IMR-90 (cell line): ENCODE data around the gene LCE1F. TPM values are rescaled to one million over a fixed set of nuclear protein-coding genes. Genes with fewer than 3 reads are reported as not detected.
A peak's percentile ranks its signal among the peaks of the same experiment; 100 is the strongest.

Experiments used
- ATAC-seq: fragments of 200-7000 bp; cut with Tn5 transposase; 2 replicates; pipeline ENCODE4 v1.9.1; 2020; ENCODE audit warnings: low read depth, mild to moderate bottlenecking, moderate library complexity
- BruUV-seq: library from RNA; stranded (reverse); fragments of 400-500 nt; replicated peaks from 2 replicates; lab custom pipeline; 2021; lab: Mats Ljungman, UMichigan
- CTCF ChIA-PET: fragments of 300-600 bp; formaldehyde crosslinking; extraction: SDS; loops from one replicate; lab custom pipeline; 2021; ENCODE audit warnings: antibody characterized with exemption; lab: Yijun Ruan, JAX
- POLR2A ChIA-PET: fragments of 300-600 bp; sonication (Branson Sonifier 250); formaldehyde crosslinking; loops from one replicate; lab custom pipeline; 2022; ENCODE audit warnings: antibody characterized with exemption; ENCODE audit not compliant: unreplicated experiment; lab: Charles Lee
- DNase-seq: peaks from one replicate; pipeline ENCODE4 v3.0.0; 2013
- H2AFZ ChIP-seq: replicated peaks from 2 replicates; pipeline ENCODE3; 2013; ENCODE audit warnings: low read length, mild to moderate bottlenecking; ENCODE audit not compliant: poor library complexity
- H2AK5ac ChIP-seq: 2 replicates; pipeline ENCODE4 v1.6.1; 2013; ENCODE audit warnings: low read depth, low read length, inconsistent platforms
- H2AK9ac ChIP-seq: replicated peaks from 2 replicates; pipeline ENCODE3; 2013; ENCODE audit warnings: mild to moderate bottlenecking, low read depth, low read length, moderate library complexity; ENCODE audit not compliant: poor library complexity
- H2BK120ac ChIP-seq: 2 replicates; pipeline ENCODE4 v1.6.1; 2013; ENCODE audit warnings: low read depth, low read length, inconsistent platforms
- H2BK15ac ChIP-seq: 3 replicates; pipeline ENCODE4 v1.6.1; 2013; ENCODE audit warnings: low read depth, low read length, inconsistent platforms
- H2BK20ac ChIP-seq: 2 replicates; pipeline ENCODE4 v1.6.1; 2013; ENCODE audit warnings: low read depth, mild to moderate bottlenecking, inconsistent platforms, low read length, moderate library complexity
- H2BK5ac ChIP-seq: 2 replicates; pipeline ENCODE4 v1.6.1; 2013; ENCODE audit warnings: mild to moderate bottlenecking, low read depth, low read length, inconsistent platforms; ENCODE audit not compliant: poor library complexity, severe bottlenecking
- H3K14ac ChIP-seq: replicated peaks from 2 replicates; pipeline ENCODE4 v1.6.1; 2013; ENCODE audit warnings: low read depth, low read length, inconsistent platforms
- H3K18ac ChIP-seq: 2 replicates; pipeline ENCODE4 v1.6.1; 2013; ENCODE audit warnings: low read depth, low read length, control low read depth
- H3K23ac ChIP-seq: 2 replicates; pipeline ENCODE4 v1.6.1; 2013; ENCODE audit warnings: low read depth, low read length, inconsistent platforms
- H3K27ac ChIP-seq: 2 replicates; pipeline ENCODE4 v1.5.1; 2013; ENCODE audit warnings: mild to moderate bottlenecking, control low read depth, low read length; ENCODE audit not compliant: insufficient read depth
- H3K27me3 ChIP-seq: 2 replicates; pipeline ENCODE4 v1.6.1; 2013; ENCODE audit warnings: low read length; ENCODE audit not compliant: control insufficient read depth, insufficient read depth
- H3K36me3 ChIP-seq: 2 replicates; pipeline ENCODE4 v1.6.1; 2013; ENCODE audit warnings: low read length, mixed read lengths; ENCODE audit not compliant: control insufficient read depth, insufficient read depth
- H3K4ac ChIP-seq: 2 replicates; pipeline ENCODE4 v1.6.1; 2013; ENCODE audit warnings: low read depth, low read length, inconsistent platforms
- H3K4me1 ChIP-seq: 2 replicates; pipeline ENCODE4 v1.6.1; 2013; ENCODE audit warnings: low read length, mixed read lengths; ENCODE audit not compliant: control insufficient read depth, insufficient read depth
- H3K4me2 ChIP-seq: 2 replicates; pipeline ENCODE4 v1.6.1; 2013; ENCODE audit warnings: low read depth, mild to moderate bottlenecking, control low read depth, low read length, moderate library complexity
- H3K4me3 ChIP-seq: 2 replicates; pipeline ENCODE4 v1.5.1; 2013; ENCODE audit warnings: low read depth, mild to moderate bottlenecking, control low read depth, low read length, moderate library complexity; ENCODE audit not compliant: insufficient read depth
- H3K56ac ChIP-seq: 2 replicates; pipeline ENCODE4 v1.6.1; 2013; ENCODE audit warnings: low read length, inconsistent platforms; ENCODE audit not compliant: insufficient read depth; ENCODE audit errors: extremely low read depth
- H3K79me1 ChIP-seq, 2 experiments: 2 replicates each; pipeline ENCODE4 v1.6.1; 2013; ENCODE audit warnings: low read length in 2 of 2, inconsistent platforms in 1 of 2, low read depth in 1 of 2
- H3K9ac ChIP-seq: 2 replicates; pipeline ENCODE4 v1.6.1; 2013; ENCODE audit warnings: low read depth, low read length, control low read depth
- H3K9me1 ChIP-seq: 2 replicates; pipeline ENCODE4 v1.6.1; 2013; ENCODE audit warnings: low read length, inconsistent platforms; ENCODE audit not compliant: insufficient read depth
- H3K9me3 ChIP-seq: 2 replicates; pipeline ENCODE4 v1.6.1; 2013; ENCODE audit warnings: low read length; ENCODE audit not compliant: control insufficient read depth, insufficient read depth
- H4K20me1 ChIP-seq: 2 replicates; pipeline ENCODE4 v1.6.1; 2013; ENCODE audit warnings: low read length, inconsistent platforms; ENCODE audit not compliant: insufficient read depth
- H4K5ac ChIP-seq: 2 replicates; pipeline ENCODE4 v1.6.1; 2013; ENCODE audit warnings: mild to moderate bottlenecking, low read depth, low read length, control low read depth
- H4K8ac ChIP-seq, 2 experiments: 2 replicates each; pipeline ENCODE4 v1.6.1; 2013; ENCODE audit warnings: low read depth in 2 of 2, low read length in 2 of 2, control low read depth in 1 of 2, inconsistent platforms in 1 of 2
- H4K91ac ChIP-seq: 2 replicates; pipeline ENCODE4 v1.6.1; 2013; ENCODE audit warnings: low read depth, low read length, inconsistent platforms; ENCODE audit not compliant: insufficient read depth
- BHLHE40 ChIP-seq: fragments of 150-350 bp; IDR thresholded peaks from 2 replicates; pipeline ENCODE4 v1.6.1; 2016; ENCODE audit warnings: mild to moderate bottlenecking, low read depth, low read length
- CEBPB ChIP-seq: IDR thresholded peaks from 2 replicates; pipeline ENCODE4 v1.6.1; 2012; ENCODE audit warnings: low read depth, low read length, improper control_type of control experiment
- CTCF ChIP-seq: conservative IDR thresholded peaks from 2 replicates; pipeline ENCODE4 v1.5.1; 2012; ENCODE audit warnings: mild to moderate bottlenecking, low read depth, low read length, improper control_type of control experiment
- FOS ChIP-seq: fragments of 150-350 bp; IDR thresholded peaks from 2 replicates; pipeline ENCODE4 v1.6.1; 2016; ENCODE audit warnings: low read depth, low read length
- MAFK ChIP-seq: IDR thresholded peaks from 2 replicates; pipeline ENCODE4 v1.6.1; 2012; ENCODE audit warnings: low read depth, low read length, improper control_type of control experiment
- MAZ ChIP-seq: IDR thresholded peaks from 2 replicates; pipeline ENCODE4 v1.6.1; 2012; ENCODE audit warnings: low read depth, mild to moderate bottlenecking, low read length, improper control_type of control experiment, moderate library complexity, borderline replicate concordance
- MXI1 ChIP-seq: IDR thresholded peaks from 2 replicates; pipeline ENCODE4 v1.6.1; 2012; ENCODE audit warnings: low read depth, mild to moderate bottlenecking, low read length, moderate library complexity, borderline replicate concordance
- POLR2A ChIP-seq: IDR thresholded peaks from 2 replicates; pipeline ENCODE4 v1.6.1; 2012; ENCODE audit warnings: mild to moderate bottlenecking, low read depth, low read length
- RCOR1 ChIP-seq: IDR thresholded peaks from 2 replicates; pipeline ENCODE4 v1.6.1; 2012; ENCODE audit warnings: mild to moderate bottlenecking, low read length, improper control_type of control experiment; ENCODE audit not compliant: insufficient replicate concordance
- RFX5 ChIP-seq: IDR thresholded peaks from 2 replicates; pipeline ENCODE4 v1.8.0; 2012; ENCODE audit warnings: low read depth, mild to moderate bottlenecking, low read length, moderate library complexity
- SMC3 ChIP-seq: fragments of 150-350 bp; IDR thresholded peaks from 2 replicates; pipeline ENCODE4 v1.6.1; 2016; ENCODE audit warnings: low read depth, mild to moderate bottlenecking, antibody characterized with exemption, low read length, moderate library complexity
- WGBS, 2 experiments: methylation state at CpG; one replicate each; pipeline versions ENCODE4 v1.1.5 to v1.1.7; 2013; ENCODE audit warnings: missing lambda C conversion rate in 2 of 2; ENCODE audit not compliant: insufficient read length in 1 of 2; ENCODE audit errors: extremely low coverage in 2 of 2; 5-methylcytosine and 5-hydroxymethylcytosine counted together
- dilution Hi-C: fragments of 300-500 bp; cut with HindIII; formaldehyde crosslinking; loops from one replicate; pipeline ENCODE4 v1.14.3; 2018; ENCODE audit warnings: low sequenced_read_pairs; ENCODE audit not compliant: unreplicated experiment
- in situ Hi-C: fragments of 300-500 bp; cut with MboI; formaldehyde crosslinking; loops from 3 replicates; pipeline ENCODE4 v1.14.3; 2019; ENCODE audit warnings: low sequenced_read_pairs, inconsistent platforms, mixed read lengths
- intact Hi-C: fragments of 100-400 bp; cut with micrococcal nuclease; formaldehyde crosslinking; loops from 2 replicates; pipeline ENCODE4 v1.10.0; 2022
- polyA plus RNA-seq, 3 experiments: library from polyadenylated mRNA; depleted of rRNA; stranded (reverse); fragments of >200 nt; gene quantifications; 2 replicates each; pipeline ENCODE4 v1.2.3, GENCODE V29; 2012; ENCODE audit warnings: low replicate concordance in 1 of 3
- total RNA-seq: library from RNA; depleted of rRNA; stranded (reverse); fragments of >200 nt; gene quantifications from 2 replicates; pipeline ENCODE4 v1.2.3, GENCODE V29; 2012
- TF ChIP-seq, protein P1 (sequence below): fragments of 150-350 bp; IDR thresholded peaks from 2 replicates; pipeline ENCODE4 v1.6.1; 2017; ENCODE audit warnings: mild to moderate bottlenecking, antibody characterized with exemption, low read length, low read depth
- TF ChIP-seq, protein P2 (sequence below): fragments of 150-350 bp; IDR thresholded peaks from 2 replicates; pipeline ENCODE4 v1.6.1; 2016; ENCODE audit warnings: low read depth, mild to moderate bottlenecking, low read length, moderate library complexity, borderline replicate concordance

Gene LCE1F
- total and polyA plus RNA-seq, 2 of the 4 experiments (the other 2 are of a cell fraction), result not detected

- H3K4me1 ChIP-seq, result no peaks in the 10 kb centered on the region; the same call in 1 of the 2 replicates
- H3K4me2 ChIP-seq, result no peak overlapping the region
- H3K4me3 ChIP-seq, result no peak overlapping the region
- H3K14ac ChIP-seq, result no peak overlapping the region
- H3K23ac ChIP-seq, result no peak overlapping the region
- DNase-seq, result peak; percentile 2
- no peak overlapping the region for H3K56ac ChIP-seq
- no TSS peak for BruUV-seq
- in situ Hi-C loops (no loop called here), intact Hi-C loops (no loop called here), dilution Hi-C loops (no loop called here)
- no peaks in the 10 kb centered on the region for H3K36me3 ChIP-seq
- H2AFZ ChIP-seq, result no peak overlapping the region
- H3K27ac ChIP-seq, result no peak overlapping the region
- no peak overlapping the region for H4K8ac ChIP-seq
- no peaks in the 10 kb centered on the region for H3K27me3 ChIP-seq
- CTCF ChIA-PET, result no interaction called here
- H4K91ac ChIP-seq, result no peak overlapping the region
- no peak overlapping the region for H3K18ac ChIP-seq
- H3K9me1 ChIP-seq, result no peaks in the 10 kb centered on the region
- ATAC-seq, result no peak
- POLR2A ChIA-PET, result no interaction called here
- no peak overlapping the region for H2BK5ac ChIP-seq
- H3K9me3 ChIP-seq, result no peaks in the 10 kb centered on the region
- no peak overlapping the region for H2AK5ac ChIP-seq
- H2BK120ac ChIP-seq, result no peak overlapping the region
- TF ChIP-seq MAFK, result no peak
- no peak for TF ChIP-seq CTCF
- TF ChIP-seq BHLHE40, result no peak
- no peak for TF ChIP-seq RFX5
- no peak for TF ChIP-seq RCOR1
- no peak for TF ChIP-seq POLR2A
- no peak for TF ChIP-seq SMC3
- TF ChIP-seq FOS, result no peak
- TF ChIP-seq, protein P1, sequence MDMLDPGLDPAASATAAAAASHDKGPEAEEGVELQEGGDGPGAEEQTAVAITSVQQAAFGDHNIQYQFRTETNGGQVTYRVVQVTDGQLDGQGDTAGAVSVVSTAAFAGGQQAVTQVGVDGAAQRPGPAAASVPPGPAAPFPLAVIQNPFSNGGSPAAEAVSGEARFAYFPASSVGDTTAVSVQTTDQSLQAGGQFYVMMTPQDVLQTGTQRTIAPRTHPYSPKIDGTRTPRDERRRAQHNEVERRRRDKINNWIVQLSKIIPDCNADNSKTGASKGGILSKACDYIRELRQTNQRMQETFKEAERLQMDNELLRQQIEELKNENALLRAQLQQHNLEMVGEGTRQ, result no peak
- TF ChIP-seq CEBPB, result no peak
- TF ChIP-seq, protein P2, sequence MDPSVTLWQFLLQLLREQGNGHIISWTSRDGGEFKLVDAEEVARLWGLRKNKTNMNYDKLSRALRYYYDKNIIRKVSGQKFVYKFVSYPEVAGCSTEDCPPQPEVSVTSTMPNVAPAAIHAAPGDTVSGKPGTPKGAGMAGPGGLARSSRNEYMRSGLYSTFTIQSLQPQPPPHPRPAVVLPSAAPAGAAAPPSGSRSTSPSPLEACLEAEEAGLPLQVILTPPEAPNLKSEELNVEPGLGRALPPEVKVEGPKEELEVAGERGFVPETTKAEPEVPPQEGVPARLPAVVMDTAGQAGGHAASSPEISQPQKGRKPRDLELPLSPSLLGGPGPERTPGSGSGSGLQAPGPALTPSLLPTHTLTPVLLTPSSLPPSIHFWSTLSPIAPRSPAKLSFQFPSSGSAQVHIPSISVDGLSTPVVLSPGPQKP, result no peak
- TF ChIP-seq MAZ, result no peak
- TF ChIP-seq MXI1, result no peak
- H2AK9ac ChIP-seq, result no peak overlapping the region
- no peak overlapping the region for H3K9ac ChIP-seq
- no peaks in the 10 kb centered on the region for H4K20me1 ChIP-seq
- H3K79me1 ChIP-seq, result no peaks in the 10 kb centered on the region
- no CpG with 5 or more reads among the region's 2 CpGs for WGBS, 2 experiments
- no peak overlapping the region for H4K5ac ChIP-seq
- no peak overlapping the region for H2BK15ac ChIP-seq
- no peak overlapping the region for H3K4ac ChIP-seq
- H2BK20ac ChIP-seq, result no peak overlapping the region
These were observed 31.4 kb upstream of the LCE1F start for GRCh38 chr1:152743371-152744145.
